ENCODE measurements around the gene RHOA.
"Not testable (repeated sequence)": the region's sequence is repeated elsewhere in the genome, so short reads cannot be mapped to it uniquely, and the experiment has no call there.

Gene RHOA

DNA sequence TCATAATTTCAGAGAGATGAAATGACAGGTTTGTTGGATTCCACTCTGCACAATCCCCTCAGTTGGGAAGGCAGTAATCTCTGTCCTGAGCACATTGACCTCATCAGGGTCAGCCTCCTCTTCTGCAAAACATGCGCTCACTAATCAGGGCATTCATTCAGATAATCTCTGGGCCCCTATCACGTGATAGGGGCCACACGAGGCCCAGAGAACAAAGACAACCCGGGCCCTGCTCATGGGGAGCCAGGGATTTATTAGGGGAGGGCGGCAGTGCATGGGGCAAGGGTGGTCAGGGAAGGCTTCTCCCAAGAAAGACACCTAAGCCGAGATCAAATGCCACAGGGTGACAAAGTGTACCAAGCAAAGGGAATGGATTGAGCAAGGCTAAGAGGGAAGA, 1.6 kb upstream of the RHOA start:
- DNase-seq, result no peak

GRCh38 chr3:49412632-49413337, 1.0 kb upstream of the RHOA start:
- DNase-seq, result no peak

GRCh38 chr3:49411535-49411967, 225 bp downstream of the RHOA start:
- no peak for DNase-seq

DNA sequence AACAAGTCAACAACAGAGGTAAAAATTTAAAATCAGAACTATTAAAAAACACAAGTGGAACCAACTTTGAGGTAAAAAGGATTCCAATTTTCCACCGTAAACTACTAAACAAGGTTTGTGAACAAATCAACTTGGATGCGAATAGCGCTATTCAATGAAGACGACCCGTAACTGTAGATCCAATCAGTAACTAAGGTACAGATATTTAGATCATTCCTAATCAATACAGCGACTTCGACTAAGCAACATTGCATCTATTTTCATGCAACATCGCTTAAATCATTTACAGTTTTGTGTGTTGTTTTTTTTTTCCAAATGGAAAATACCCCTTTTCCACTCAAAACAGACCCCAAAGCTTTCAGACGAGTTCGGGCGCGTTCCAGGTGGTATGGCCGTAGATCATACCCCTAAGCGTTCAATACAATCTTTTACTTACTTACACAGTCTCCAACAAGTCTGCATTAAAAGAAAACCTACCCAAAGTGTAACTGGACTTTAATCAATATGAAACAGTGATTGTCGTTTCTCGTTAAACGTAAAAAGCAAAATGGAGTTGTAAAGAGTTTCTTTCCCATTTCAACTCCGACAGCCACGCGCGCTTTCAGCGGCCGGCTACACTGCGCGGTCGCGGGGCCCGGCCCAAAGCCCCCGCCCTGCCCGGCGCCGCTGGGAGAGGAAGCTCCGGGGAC, 786 bp downstream of the RHOA start:
- peak; percentile 50 for DNase-seq

- no peak for DNase-seq
These were observed 1.5 kb downstream of the RHOA start for GRCh38 chr3:49410066-49410845.

DNA sequence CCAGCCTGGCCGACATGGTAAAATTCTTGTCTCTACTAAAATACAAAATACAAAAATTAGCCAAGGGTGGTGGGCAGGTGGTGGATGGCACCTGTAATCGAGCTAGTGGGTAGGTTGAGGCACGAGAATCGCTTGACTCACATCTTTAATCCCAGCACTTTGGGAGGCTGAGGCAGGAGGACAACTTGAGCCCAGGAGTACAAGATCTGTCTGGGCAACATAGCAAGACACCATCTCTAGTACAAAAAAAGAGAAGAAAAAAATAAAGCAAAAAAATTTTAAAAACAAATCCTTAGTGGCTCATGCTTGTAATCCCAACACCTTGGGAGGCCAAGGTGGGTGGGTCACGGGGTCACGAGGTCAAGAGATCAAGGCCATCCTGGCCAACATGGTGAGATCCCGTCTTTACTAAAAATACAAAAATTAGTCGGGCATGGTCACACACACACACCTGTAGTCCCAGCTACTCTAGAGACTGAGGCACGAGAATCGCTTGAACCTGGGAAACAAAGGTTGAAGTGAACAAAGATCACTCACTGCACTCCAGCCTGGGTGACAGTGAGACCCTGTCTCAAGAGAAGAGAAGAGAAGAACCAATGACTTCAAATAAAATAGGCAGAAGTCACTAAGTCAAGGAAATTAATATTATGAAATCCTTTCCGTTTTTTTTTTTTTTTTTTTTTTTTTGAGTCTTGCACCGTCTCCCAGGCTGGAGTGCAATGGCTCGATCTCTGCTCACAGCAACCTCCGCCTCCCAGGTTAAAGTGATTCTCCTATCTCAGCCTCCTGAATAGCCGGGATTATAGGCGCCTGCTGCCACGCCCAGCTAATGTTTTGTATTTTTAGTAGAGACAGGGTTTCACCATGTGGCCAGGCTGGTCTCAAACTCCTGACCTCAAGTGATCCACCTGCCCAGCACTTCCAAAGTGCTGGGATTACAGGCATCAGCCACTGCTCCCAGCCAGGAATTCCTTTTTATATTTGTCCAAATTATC, 4.9 kb downstream of the RHOA start:
- DNase-seq, result no peak

DNA sequence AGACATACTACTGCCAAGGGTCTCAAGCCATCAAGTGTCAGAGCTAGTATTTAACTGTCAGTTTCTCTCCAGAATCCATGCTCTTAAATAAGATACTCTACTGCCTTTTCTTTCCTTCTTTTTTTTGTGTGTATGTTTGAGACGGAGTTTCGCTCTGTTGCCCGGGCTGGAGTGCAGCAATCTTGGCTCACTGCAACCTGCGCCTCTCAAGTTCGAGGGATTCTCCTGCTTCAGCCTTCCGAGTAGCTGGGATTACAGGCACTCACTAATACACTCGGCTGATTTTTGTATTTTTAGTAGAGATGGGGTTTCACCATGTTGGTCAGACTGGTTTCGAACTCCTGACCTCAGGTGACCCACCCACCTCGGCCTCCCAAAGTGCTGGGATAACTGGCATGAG, 6.2 kb downstream of the RHOA start:
- DNase-seq, result not testable (repeated sequence)

- DNase-seq, result no peak
These were observed 7.9 kb downstream of the RHOA start for GRCh38 chr3:49403891-49404290.

DNA sequence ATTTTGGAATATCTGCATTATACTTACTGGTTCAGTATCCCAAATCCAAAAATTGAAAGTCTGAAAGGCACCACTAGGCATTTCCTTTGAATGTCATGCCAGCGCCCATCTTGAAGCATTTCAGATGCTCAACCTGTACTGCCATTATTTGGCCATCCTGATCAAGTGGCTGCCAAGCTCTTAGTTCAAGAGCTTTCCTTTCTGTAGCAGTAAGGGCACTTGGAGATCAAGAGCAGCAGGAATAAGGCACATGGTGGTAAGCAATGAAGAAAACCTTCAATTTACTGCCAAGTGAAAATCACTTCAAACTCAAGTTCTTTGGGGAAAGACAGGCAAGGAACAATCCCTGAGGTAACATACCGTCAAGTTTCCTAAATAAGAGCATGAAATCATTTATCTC, 10.0 kb downstream of the RHOA start:
- DNase-seq, result no peak

- no peak for DNase-seq
These were observed 12.3 kb downstream of the RHOA start for GRCh38 chr3:49399461-49399860.

GRCh38 chr3:49397470-49397869, 14.3 kb downstream of the RHOA start:
- no peak for DNase-seq

DNA sequence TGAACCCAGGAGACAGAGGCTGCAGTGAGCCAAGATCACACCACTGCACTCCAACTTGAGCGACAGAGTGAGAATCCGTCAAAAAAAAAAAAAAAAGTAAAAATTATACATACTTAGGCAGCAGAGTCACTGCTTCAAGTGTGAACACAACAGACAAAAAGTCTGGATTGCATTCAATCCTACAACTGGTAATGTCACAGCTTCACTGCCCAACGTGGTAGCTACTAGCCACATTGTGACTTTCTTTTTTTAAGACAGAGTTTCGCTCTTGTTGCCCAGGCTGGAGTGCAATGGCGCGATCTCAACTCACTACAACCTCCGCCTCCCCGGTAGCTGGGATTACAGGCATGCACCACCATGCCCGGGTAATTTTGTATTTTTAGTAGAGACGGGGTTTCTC, 20.5 kb downstream of the RHOA start:
- not testable (repeated sequence) for DNase-seq

DNA sequence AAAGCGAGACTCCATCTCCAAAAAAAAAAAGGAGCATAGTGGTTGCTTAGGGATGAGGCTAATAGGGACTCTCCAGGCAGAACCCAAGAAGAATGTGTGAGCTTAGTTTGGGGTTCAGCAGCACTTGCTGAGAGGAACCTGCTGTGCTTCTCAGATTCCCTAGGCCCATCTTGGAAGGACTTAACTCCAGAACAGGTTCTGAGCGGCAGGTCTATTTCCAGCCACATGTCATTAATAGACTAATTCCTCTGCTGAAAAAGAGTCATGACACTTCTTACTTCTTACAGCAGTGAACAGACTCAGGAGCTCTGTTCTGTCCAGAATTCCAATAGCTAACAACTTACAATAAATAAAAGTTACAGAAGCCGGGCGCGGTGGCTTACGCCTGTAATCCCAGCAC, 22.5 kb downstream of the RHOA start:
- no peak for DNase-seq

DNA sequence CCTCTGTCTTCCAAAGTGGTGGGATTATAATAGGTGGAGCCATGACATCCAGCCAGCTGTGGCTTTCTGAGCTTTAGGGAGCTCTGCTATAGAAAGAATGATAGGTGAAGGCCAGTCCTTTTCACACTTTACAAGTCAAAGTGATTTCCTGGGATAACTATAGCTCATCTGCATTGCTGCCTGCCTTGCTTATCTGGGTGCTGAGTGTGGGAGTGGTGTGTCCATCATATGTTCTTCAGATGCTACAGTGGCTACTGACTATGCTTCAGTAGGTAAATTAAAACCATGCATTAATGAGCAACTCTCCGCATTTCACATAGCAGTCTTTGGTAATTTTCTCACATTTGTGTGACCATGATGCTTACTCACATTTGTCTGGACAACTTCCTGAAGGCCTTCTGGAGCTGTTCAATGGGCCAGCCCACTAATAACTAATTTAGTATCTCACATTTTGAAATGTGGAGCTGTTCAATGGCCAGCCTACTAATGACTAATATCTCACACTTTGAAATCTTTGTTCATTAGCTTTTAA, 23.4 kb downstream of the RHOA start:
- no peak for DNase-seq

GRCh38 chr3:49387721-49388120, 24.1 kb downstream of the RHOA start:
- no peak for DNase-seq

- DNase-seq, result no peak
These were observed 25.6 kb downstream of the RHOA start for GRCh38 chr3:49386056-49386756.

DNA sequence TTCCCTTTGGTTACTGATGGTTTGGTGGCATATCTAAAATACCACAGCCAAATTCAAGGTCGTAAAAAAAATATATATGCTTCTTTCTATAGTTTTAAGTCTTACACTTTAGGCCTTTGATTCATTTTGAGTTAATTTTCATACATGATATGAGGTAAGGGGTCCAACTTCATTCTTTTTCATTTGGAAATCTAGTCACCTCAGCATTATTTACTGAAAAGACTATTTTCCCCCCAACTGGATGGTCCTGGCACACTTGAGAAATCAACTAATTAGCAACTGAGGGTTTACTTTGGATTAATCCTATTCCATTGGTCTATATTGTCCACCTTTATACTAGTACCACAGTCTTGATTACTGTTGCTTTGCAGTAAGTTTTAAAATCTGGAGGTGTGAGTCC, 26.2 kb downstream of the RHOA start:
- no peak for DNase-seq

DNA sequence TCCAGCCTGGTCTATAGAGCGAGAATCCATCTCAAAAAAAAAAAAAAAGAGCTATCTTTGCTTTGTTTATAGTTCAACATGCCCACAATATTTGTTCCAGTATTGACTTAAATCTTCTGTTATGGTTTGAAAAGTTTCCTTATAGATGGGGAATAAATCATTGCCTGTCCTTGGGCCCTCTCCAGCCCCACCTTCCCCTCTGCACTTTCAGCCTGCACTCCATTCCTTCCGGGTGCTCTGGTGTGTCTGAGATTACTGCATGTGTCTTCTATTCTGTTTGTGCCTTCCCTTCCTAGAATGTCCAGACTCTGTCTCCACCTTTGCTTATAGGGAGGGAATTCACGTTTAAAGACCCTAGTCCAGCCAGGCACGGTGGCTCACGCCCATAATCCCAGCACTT, 28.4 kb downstream of the RHOA start:
- no peak for DNase-seq

DNA sequence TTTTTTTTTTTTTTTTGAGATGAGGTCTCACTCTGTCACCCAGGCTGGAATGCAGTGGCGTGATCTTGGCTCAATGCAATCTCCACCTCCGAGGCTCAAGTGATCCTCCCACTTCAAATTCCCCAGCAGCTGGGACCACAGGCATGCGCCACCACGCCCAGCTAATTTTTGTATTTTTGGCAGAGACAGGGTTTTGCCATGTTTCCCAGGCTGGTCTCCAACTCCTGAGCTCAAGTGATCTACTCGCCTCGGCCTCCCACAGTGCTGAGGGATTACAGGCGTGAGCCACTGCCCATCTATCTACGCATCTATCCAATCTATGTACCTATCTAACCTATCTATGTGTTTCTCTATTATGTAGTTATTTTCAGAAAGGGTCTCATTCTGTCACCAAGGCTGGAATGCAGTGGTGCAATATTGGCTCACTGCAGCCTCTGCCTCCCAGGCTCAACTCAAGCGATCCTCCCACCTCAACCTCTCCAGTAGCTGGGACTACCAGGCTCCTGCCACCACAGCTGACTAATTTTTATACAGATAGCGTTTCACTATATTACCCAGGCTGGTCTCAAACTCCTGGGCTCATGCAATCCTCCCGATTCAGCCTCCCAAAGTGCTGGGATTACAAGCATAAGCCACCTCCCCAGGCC, 33.4 kb downstream of the RHOA start:
- no peak for DNase-seq

DNA sequence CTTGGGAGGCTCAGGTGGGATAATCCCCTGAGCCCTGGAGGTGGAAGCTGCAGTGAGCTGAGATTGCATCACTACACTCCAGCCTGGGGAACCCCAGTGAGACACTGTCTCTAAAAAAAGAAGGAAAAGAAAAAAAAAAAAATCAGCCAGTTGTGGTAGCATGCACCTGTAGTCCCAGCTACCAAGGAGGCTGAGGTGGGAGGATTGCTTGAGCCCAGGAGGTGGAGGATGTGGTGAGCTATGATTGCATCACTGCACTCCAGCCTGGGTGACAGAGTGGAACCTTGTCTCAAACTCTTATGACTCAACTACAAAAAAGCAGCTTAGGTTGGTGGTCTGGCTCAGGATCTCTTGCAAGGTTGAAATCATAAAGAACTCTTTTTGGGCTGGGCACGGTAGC, 34.3 kb downstream of the RHOA start:
- DNase-seq, result no peak

DNA sequence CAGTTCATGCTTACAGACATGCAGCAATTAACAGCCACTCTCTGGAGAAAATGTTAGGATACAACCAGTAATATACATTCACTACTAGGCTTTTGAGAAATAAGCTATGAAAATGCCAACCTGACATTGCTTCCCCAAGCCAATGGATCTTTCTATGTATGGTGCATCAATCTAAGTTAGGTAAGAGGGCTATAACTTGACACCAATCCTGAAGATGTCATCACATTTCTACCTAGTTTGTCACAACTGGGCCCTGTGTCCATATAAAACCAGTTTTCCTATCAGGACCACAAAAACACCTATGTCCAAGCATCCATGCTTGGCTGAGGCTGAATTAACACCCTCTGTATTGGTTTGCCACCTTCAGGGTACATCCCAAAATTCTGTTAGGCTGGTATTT, 39.8 kb downstream of the RHOA start:
- DNase-seq, result no peak
